Lung (tissue), 12 donors: ENCODE measurements around the gene GOLGA3. TPM values are rescaled to one million over a fixed set of nuclear protein-coding genes. Genes with fewer than 3 reads are reported as not detected.
"Not testable (repeated sequence)": the region's sequence is repeated elsewhere in the genome, so short reads cannot be mapped to it uniquely, and the experiment has no call there.

Experiments
- ATAC-seq: fragments of 200-7000 bp; cut with Tn5 transposase; one replicate; pipeline ENCODE4 v1.9.1; 2020; ENCODE audit warnings: moderate number of reproducible peaks; ENCODE audit not compliant: insufficient read depth, low FRiP score
- DNase-seq, 3 donors: peaks; one replicate each; pipeline ENCODE4 v3.0.0-alpha.2; 2013 to 2017
- H3K27ac ChIP-seq, 2 donors: one replicate each; pipeline ENCODE4 v1.5.1; 2013; ENCODE audit warnings: mild to moderate bottlenecking in 2 of 2, moderate library complexity in 2 of 2, control low read depth in 1 of 2, inconsistent platforms in 1 of 2, low read depth in 1 of 2, low read length in 1 of 2
- H3K27me3 ChIP-seq, 3 donors: one replicate each; pipeline ENCODE4 v1.5.1; 2013; ENCODE audit warnings: low read length in 2 of 3; ENCODE audit not compliant: control insufficient read depth in 3 of 3, insufficient read depth in 3 of 3
- H3K36me3 ChIP-seq, 4 donors: one replicate each; pipeline ENCODE4 v1.5.1; 2013; ENCODE audit warnings: low read length in 4 of 4, mild to moderate bottlenecking in 1 of 4, moderate library complexity in 1 of 4; ENCODE audit not compliant: control insufficient read depth in 4 of 4, insufficient read depth in 4 of 4
- H3K4me1 ChIP-seq, 5 donors: one replicate each; pipeline ENCODE4 v1.5.1; 2013; ENCODE audit warnings: low read length in 5 of 5, mild to moderate bottlenecking in 2 of 5, moderate library complexity in 1 of 5; ENCODE audit not compliant: control insufficient read depth in 5 of 5, insufficient read depth in 5 of 5
- H3K4me3 ChIP-seq: one replicate; pipeline ENCODE4 v1.5.1; 2013; ENCODE audit warnings: mild to moderate bottlenecking, control low read depth, moderate library complexity
- H3K9ac ChIP-seq, 2 donors: one replicate each; pipeline ENCODE4 v1.5.1; 2013; ENCODE audit warnings: low read length in 2 of 2, control low read depth in 1 of 2; ENCODE audit not compliant: insufficient read depth in 1 of 2
- H3K9me3 ChIP-seq, 4 donors: one replicate each; pipeline ENCODE4 v1.5.1; 2013; ENCODE audit warnings: low read length in 3 of 4, mild to moderate bottlenecking in 1 of 4, moderate library complexity in 1 of 4; ENCODE audit not compliant: control insufficient read depth in 4 of 4, insufficient read depth in 3 of 4
- CTCF ChIP-seq: IDR thresholded peaks from 2 replicates; pipeline ENCODE4 v1.5.1; 2012; ENCODE audit warnings: mild to moderate bottlenecking; ENCODE audit errors: control extremely low read depth, extremely low read depth
- WGBS, 2 donors: extraction: QIAGEN DNeasy Blood & Tissue Kit; methylation state at CpG; one replicate each; pipeline ENCODE4 v1.1.7; 2013; 5-methylcytosine and 5-hydroxymethylcytosine counted together
- polyA plus RNA-seq, 2 donors: library from polyadenylated mRNA; stranded (reverse); fragments of 200-250 nt; gene quantifications; one replicate each; pipeline ENCODE4 v1.2.1, GENCODE V29; 2013
- total RNA-seq, 2 donors: library from RNA; depleted of rRNA in 1 of 2; stranded (reverse); fragments of >200 nt in 1 of 2; gene quantifications; one replicate each; pipeline ENCODE4 v1.2.1, GENCODE V29; 2014 to 2021
- donor health status: control.
- donor health status: control.
- donor health status: Bipolar disorder and iron deficiency.
- donor health status: healthy.
- donor health status: DM: yes; HTN: yes; CAD: no.

The GOLGA3 gene
- total and polyA plus RNA-seq, 4 donors = 17.5 to 81.1 (median 35.7) TPM

GRCh38 chr12:132856581-132856980 is 27.9 kb upstream of the GOLGA3 start:
- Histone ChIP-seq H3K4me3 (no peak overlapping the region), H3K36me3 (peaks cover 25 to 57% (median 35%) of the 10 kb centered on the region in 4 donors), H3K9me3 (peaks cover 0 to 1% (median 0%) of the 10 kb centered on the region in 4 donors), H3K27me3 (no peaks in the 10 kb centered on the region), H3K9ac (no peak overlapping the region), H3K4me1 (no peaks in the 10 kb centered on the region), H3K27ac (no peak overlapping the region)
- no peak for ATAC-seq
- no peak for TF ChIP-seq CTCF
- no peak for DNase-seq
- WGBS, 2 donors = 95 to 98% methylated on average over 17 of the region's 17 CpGs

GRCh38 chr12:132855211-132855610 is 26.5 kb upstream of the GOLGA3 start:
- not testable (repeated sequence) for H3K27me3 ChIP-seq, H3K4me3 ChIP-seq, H3K9me3 ChIP-seq, H3K9ac ChIP-seq, H3K27ac ChIP-seq, H3K4me1 ChIP-seq, ATAC-seq, DNase-seq
- WGBS, 2 donors = 94 to 98% methylated on average over 14 of the region's 14 CpGs
- H3K36me3 ChIP-seq = peaks cover 25 to 64% (median 32%) of the 10 kb centered on the region in 4 donors

- DNase-seq (no peak), ATAC-seq (no peak)
- Histone ChIP-seq H3K27ac (no peak overlapping the region), H3K4me3 (no peak overlapping the region), H3K4me1 (no peaks in the 10 kb centered on the region), H3K36me3 (peaks cover 22 to 65% (median 27%) of the 10 kb centered on the region in 4 donors), H3K9ac (no peak overlapping the region), H3K9me3 (peaks cover 0 to 3% (median 0%) of the 10 kb centered on the region in 4 donors), H3K27me3 (no peaks in the 10 kb centered on the region)
- 96 to 97% methylated on average over 50 to 51 of the region's 51 CpGs for WGBS, 2 donors
- no peak for TF ChIP-seq CTCF
Observed at GRCh38 chr12:132853285-132854092, 24.8 kb upstream of the GOLGA3 start.

GRCh38 chr12:132852496-132852895 is 23.8 kb upstream of the GOLGA3 start:
- H3K4me3 ChIP-seq = no peak overlapping the region
- 96 to 98% methylated on average over 12 of the region's 12 CpGs for WGBS, 2 donors
- DNase-seq (no peak), ATAC-seq (no peak)
- no peak overlapping the region for H3K27ac ChIP-seq
- TF ChIP-seq CTCF = no peak
- no peaks in the 10 kb centered on the region for H3K27me3 ChIP-seq
- H3K9ac ChIP-seq = no peak overlapping the region
- H3K36me3 ChIP-seq = peaks cover 21 to 66% (median 26%) of the 10 kb centered on the region in 4 donors
- H3K4me1 ChIP-seq = no peaks in the 10 kb centered on the region
- peaks cover 0 to 3% (median 0%) of the 10 kb centered on the region in 4 donors for H3K9me3 ChIP-seq
